Activated naive CD8-positive, alpha-beta T cell treated with anti-CD3 and anti-CD28 coated beads for 36 hours (primary cell): ENCODE measurements around the gene DOLK. TPM values are rescaled to one million over a fixed set of nuclear protein-coding genes. Genes with fewer than 3 reads are reported as not detected.

Source experiments
- DNase-seq: peaks from one replicate; pipeline ENCODE4 v3.0.0; 2021
- H3K27ac Mint-ChIP-seq: one replicate; pipeline ENCODE4 v1.8.0; 2022; ENCODE audit warnings: mild to moderate bottlenecking, moderate library complexity, mixed read lengths
- H3K27me3 Mint-ChIP-seq: one replicate; pipeline ENCODE4 v1.8.0; 2022; ENCODE audit warnings: mild to moderate bottlenecking, mixed read lengths
- H3K36me3 Mint-ChIP-seq: one replicate; pipeline ENCODE4 v1.8.0; 2021; ENCODE audit warnings: mild to moderate bottlenecking, mixed read lengths
- H3K4me1 Mint-ChIP-seq: one replicate; pipeline ENCODE4 v1.8.0; 2021; ENCODE audit warnings: mixed read lengths
- H3K4me3 Mint-ChIP-seq: one replicate; pipeline ENCODE4 v1.8.0; 2022; ENCODE audit warnings: mild to moderate bottlenecking, moderate library complexity, mixed read lengths
- H3K9me3 Mint-ChIP-seq: one replicate; pipeline ENCODE4 v1.8.0; 2022; ENCODE audit warnings: mixed read lengths
- total RNA-seq, 2 experiments: library from RNA; stranded (reverse); gene quantifications; one replicate each; pipeline ENCODE4 v1.2.3, GENCODE V29; 2021

DOLK gene
- total RNA-seq, 2 experiments from 2014 or later: 10.1 to 11.3 TPM

DNA sequence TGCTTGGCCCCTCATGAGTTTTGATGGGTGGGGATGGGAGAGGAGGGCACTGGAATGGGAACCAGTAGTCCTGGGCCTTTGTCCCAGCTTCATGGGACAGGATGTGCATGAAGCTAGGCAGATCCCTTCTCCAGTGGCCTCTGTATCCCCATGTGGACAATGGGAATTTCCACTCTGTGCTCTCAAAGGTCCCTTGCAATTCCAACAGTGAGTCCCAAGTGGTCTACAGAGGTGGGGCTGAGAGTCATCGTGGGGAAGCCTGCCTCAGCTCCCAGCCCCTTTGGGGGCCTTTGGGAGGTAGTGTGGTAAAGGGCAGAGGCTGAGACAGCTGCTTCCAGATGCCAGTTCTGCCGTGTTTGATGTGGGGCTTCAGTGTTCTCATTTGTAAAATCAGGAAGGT is 28.5 kb downstream of the DOLK start:
- H3K4me1 Mint-ChIP-seq: peaks cover 9% of the 10 kb centered on the region

DNA sequence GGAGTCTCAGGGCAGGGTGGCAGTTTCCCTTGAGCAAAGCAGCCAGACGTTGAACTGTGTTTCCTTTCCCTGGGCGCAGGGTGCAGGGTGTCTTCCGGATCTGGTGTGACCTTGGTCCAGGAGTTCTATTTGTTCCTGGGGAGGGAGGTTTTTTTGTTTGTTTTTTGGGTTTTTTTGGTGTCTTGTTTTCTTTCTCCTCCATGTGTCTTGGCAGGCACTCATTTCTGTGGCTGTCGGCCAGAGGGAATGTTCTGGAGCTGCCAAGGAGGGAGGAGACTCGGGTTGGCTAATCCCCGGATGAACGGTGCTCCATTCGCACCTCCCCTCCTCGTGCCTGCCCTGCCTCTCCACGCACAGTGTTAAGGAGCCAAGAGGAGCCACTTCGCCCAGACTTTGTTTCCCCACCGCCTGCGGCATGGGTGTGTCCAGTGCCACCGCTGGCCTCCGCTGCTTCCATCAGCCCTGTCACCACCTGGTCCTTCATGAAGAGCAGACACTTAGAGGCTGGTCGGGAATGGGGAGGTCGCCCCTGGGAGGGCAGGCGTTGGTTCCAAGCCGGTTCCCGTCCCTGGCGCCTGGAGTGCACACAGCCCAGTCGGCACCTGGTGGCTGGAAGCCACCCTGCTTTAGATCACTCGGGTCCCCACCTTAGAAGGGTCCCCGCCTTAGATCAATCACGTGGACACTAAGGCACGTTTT is 30.1 kb downstream of the DOLK start:
- Mint-ChIP-seq H3K36me3 (peaks cover 7% of the 10 kb centered on the region), H3K9me3 (no peaks in the 10 kb centered on the region), H3K27me3 (no peaks in the 10 kb centered on the region), H3K4me1 (peaks cover 25% of the 10 kb centered on the region), H3K27ac (no peak overlapping the region), H3K4me3 (no peak overlapping the region)
- no peak for DNase-seq

More for the DNA sequence above, 28.5 kb downstream of the DOLK start:
- DNase-seq: no peak
- Mint-ChIP-seq H3K27me3 (no peaks in the 10 kb centered on the region), H3K27ac (peak overlapping the region; percentile 19), H3K36me3 (no peaks in the 10 kb centered on the region), H3K9me3 (no peaks in the 10 kb centered on the region), H3K4me3 (no peak overlapping the region)

DNA sequence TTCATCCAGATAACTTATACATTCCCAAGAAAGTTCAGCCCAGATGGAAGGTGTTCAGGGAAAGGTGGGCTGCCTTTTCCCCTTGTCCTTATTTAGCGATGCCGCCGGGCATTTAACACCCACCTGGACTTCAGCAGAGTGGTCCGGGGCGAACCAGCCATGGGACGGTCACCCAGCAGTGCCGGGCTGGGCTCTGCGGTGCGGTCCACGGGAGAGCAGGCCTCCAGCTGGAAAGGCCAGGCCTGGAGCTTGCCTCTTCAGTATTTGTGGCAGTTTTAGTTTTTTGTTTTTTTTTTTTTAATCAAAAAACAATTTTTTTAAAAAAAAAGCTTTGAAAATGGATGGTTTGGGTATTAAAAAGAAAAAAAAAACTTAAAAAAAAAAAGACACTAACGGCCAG is 30.7 kb downstream of the DOLK start:
- DNase-seq: no peak
- Mint-ChIP-seq H3K4me3 (no peak overlapping the region), H3K27ac (no peak overlapping the region), H3K36me3 (peaks cover 9% of the 10 kb centered on the region), H3K9me3 (no peaks in the 10 kb centered on the region), H3K4me1 (peaks cover 31% of the 10 kb centered on the region), H3K27me3 (no peaks in the 10 kb centered on the region)

DNA sequence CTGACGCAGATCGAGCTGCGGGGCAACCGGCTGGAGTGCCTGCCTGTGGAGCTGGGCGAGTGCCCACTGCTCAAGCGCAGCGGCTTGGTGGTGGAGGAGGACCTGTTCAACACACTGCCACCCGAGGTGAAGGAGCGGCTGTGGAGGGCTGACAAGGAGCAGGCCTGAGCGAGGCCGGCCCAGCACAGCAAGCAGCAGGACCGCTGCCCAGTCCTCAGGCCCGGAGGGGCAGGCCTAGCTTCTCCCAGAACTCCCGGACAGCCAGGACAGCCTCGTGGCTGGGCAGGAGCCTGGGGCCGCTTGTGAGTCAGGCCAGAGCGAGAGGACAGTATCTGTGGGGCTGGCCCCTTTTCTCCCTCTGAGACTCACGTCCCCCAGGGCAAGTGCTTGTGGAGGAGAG is 31.2 kb downstream of the DOLK start:
- peaks cover 9% of the 10 kb centered on the region for H3K36me3 Mint-ChIP-seq
- H3K27ac Mint-ChIP-seq: no peak overlapping the region
- peaks cover 36% of the 10 kb centered on the region for H3K4me1 Mint-ChIP-seq
- no peaks in the 10 kb centered on the region for H3K27me3 Mint-ChIP-seq
- no peak for DNase-seq
- H3K4me3 Mint-ChIP-seq: no peak overlapping the region
- H3K9me3 Mint-ChIP-seq: no peaks in the 10 kb centered on the region

DNA sequence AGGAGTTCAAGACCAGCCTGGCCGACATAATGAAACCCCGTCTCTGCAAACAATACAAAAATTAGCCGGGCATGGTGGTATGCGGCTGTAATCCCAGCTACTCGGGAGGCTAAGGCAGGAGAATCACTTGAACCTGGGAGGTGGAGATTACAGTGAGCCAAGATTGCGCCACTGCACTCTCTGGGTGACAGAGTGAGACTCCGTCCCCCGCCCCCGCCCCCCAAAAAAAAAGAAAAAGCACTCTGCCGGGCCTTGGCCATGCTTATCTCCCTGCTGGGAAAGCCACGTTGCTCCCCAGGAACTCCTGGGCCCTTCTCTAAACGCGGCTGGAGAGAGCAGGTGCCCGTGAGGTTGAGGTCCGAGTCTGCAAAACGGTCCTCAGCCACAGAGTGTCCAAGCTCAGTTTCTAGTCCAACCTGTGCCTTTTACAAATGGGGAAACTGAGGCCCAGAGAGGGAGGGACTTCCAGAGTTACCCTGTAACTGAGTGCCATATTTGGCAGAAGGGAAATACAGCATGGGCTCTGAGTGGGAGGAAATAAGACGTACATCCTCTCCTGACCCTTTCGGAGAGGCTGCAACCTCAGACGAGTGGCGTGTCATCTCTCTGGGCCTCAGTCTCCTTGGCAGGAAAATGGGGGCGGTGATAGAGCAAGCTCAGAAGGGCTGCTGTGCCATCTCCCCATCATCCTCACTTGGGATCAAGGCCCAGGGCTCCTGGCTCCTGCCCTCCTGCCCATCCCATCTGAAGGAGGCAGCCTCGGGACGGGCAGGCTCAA is 33.2 kb downstream of the DOLK start:
- no peak for DNase-seq
- H3K4me1 Mint-ChIP-seq: peaks cover 50% of the 10 kb centered on the region

DNA sequence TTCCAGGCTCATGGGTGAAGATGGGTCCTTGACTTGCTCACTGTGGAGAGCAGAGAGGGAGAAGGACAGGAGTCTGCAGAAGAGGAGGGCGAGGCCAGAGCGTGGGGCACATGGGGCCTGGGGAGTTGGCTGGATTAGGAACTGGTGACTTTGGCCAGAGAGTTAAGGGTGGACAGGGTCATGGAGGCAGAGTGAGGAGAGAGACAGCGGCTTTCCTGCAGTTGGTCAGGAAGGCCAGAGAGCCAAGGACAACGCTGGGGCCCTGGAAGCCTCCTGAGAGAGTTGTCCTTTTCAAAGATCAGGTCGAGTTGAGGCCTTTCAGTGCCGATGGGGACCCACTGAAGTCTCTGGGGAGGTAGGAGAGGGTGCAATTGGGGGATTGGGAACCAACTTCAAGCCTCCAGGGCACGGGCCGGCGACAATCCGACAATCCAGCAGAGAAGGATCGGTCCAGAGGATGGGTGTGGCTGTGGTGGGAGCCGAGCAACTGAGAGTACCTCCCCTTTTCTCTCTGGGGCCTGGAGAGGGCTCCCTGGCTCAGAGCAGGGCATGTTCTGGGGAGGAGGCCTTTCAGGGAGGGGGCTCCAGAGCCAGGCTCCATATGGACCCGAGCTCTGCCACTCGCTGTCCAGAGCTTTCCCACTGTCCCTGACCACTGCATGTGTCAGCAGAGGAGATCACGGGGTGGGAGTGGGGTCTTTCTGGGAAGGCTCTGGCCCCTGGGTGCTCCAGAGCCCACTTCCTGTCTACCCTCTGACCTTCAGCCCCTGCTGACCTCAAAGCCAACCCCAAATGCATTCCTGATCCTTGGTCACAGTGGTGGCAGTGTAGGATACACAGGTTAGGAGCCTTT is 34.1 kb downstream of the DOLK start:
- peak overlapping the region; percentile 30 for H3K27ac Mint-ChIP-seq
- H3K9me3 Mint-ChIP-seq: no peaks in the 10 kb centered on the region
- peaks cover 50% of the 10 kb centered on the region for H3K4me1 Mint-ChIP-seq
- peaks cover 22% of the 10 kb centered on the region for H3K36me3 Mint-ChIP-seq
- H3K4me3 Mint-ChIP-seq: no peak overlapping the region
- no peaks in the 10 kb centered on the region for H3K27me3 Mint-ChIP-seq
- no peak for DNase-seq

More for the DNA sequence above, 33.2 kb downstream of the DOLK start:
- Mint-ChIP-seq H3K4me3 (no peak overlapping the region), H3K36me3 (peaks cover 14% of the 10 kb centered on the region), H3K9me3 (no peaks in the 10 kb centered on the region), H3K27ac (no peak overlapping the region), H3K27me3 (no peaks in the 10 kb centered on the region)

DNA sequence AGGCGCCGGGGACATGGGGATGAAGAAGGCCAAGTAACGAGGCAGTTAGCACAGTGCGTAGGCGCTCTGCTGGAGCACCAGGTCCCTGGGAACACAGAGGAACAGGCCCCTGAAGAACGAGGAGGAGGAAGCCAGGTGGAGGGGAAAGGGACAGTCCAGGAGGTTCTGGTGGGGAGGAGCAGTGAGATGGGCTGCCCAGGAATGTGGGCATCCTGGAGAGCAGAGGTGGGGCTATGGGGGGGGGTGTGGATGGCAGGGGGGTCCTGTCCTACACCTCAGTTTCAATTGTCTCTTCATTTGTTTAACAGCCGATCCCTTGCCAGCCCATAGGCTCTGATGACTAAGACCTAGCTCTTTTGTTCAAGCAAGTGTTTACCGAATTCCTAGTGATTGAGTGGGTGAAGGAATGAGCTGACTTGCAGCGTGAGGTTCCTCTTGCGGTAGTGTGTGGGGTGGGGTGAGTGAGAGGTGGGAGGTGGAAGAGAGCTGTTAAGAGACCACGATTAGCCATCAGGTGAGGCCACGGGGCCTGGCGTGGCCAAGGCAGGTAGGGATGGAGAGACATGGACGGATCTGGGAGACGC is 35.0 kb downstream of the DOLK start:
- Mint-ChIP-seq H3K36me3 (peaks cover 29% of the 10 kb centered on the region), H3K9me3 (no peaks in the 10 kb centered on the region), H3K27ac (peak overlapping the region; percentile 30), H3K27me3 (no peaks in the 10 kb centered on the region), H3K4me3 (no peak overlapping the region), H3K4me1 (peaks cover 50% of the 10 kb centered on the region)
- no peak for DNase-seq

DNA sequence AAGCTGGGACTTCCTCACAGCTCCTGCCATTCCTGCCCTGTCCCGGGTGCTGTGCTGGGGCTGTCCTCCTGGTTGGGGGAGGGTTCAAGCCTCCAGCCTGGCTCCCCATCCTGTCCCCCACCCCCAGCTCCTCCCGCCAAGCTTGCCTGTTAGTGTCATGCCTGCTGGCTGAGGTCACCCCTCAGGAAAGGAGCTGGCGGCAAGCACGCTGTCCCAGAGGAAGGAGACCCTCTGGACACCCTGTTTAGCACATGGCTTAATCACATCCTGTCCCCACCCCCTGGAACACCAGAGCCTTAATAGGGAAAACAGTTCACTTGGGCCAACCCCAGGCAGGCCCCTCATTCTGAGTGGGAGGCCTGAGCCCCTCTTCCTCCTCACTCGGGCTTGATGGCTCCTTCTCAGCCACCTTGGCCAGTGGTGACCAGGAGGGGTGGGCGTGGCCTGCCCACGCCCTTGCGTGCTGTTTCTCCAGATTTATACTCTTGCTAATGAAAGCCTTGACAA is 35.8 kb downstream of the DOLK start:
- peaks cover 31% of the 10 kb centered on the region for H3K36me3 Mint-ChIP-seq
- DNase-seq: no peak
- no peak overlapping the region for H3K27ac Mint-ChIP-seq
- H3K9me3 Mint-ChIP-seq: no peaks in the 10 kb centered on the region
- H3K27me3 Mint-ChIP-seq: no peaks in the 10 kb centered on the region
- H3K4me1 Mint-ChIP-seq: peaks cover 52% of the 10 kb centered on the region
- no peak overlapping the region for H3K4me3 Mint-ChIP-seq

DNA sequence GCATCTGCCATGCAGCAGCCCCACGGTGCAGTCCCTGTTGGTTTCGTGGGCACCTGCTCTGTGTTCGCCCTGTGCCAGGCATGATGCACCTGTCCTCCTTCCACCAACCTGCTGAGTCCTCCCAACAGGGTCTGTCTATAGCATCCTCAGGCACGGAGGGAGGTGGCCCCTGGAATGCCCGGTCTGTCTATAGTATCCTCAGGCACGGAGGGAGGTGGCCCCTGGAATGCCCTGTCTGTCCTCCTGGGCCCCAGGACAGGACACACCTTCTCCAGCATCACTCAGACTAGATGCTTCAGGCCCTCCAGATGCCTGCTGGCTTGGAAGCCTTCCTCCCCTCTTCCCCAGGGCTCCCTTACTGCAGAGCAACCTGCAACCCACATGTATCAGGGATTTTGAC is 36.5 kb downstream of the DOLK start:
- Mint-ChIP-seq H3K36me3 (peaks cover 31% of the 10 kb centered on the region), H3K4me1 (peaks cover 55% of the 10 kb centered on the region), H3K4me3 (no peak overlapping the region), H3K27me3 (no peaks in the 10 kb centered on the region), H3K27ac (no peak overlapping the region), H3K9me3 (no peaks in the 10 kb centered on the region)
- no peak for DNase-seq

DNA sequence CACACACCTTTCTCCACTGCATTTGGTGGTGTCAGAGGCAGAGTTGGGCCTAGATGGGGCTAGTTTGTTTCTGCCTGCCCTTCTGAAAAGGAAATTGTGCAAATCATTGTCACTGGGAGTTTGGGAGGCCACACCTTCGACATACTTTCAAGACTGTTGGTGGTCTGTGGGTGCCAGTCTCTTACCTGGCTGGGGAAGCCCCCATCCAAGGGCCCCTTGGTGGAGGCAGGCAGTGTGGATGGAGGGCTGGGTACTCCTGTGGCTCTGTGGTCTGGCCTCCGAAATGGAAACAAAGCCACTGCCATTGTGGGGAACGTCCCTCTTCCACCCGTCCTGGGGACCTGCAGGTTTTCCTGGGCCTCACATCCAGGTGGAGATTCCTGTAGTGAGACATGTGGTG is 37.5 kb downstream of the DOLK start:
- Mint-ChIP-seq H3K27me3 (no peaks in the 10 kb centered on the region), H3K9me3 (no peaks in the 10 kb centered on the region), H3K36me3 (peaks cover 31% of the 10 kb centered on the region), H3K27ac (peak overlapping the region; percentile 72), H3K4me1 (peaks cover 56% of the 10 kb centered on the region), H3K4me3 (peak overlapping the region; percentile 25)
- DNase-seq: no peak

DNA sequence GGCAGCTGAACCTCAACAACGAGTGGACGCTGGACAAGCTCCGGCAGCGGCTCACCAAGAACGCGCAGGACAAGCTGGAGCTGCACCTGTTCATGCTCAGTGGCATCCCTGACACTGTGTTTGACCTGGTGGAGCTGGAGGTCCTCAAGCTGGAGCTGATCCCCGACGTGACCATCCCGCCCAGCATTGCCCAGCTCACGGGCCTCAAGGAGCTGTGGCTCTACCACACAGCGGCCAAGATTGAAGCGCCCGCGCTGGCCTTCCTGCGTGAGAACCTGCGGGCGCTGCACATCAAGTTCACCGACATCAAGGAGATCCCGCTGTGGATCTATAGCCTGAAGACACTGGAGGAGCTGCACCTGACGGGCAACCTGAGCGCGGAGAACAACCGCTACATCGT is 39.0 kb downstream of the DOLK start:
- H3K4me1 Mint-ChIP-seq: peaks cover 55% of the 10 kb centered on the region
- no peak overlapping the region for H3K27ac Mint-ChIP-seq

DNA sequence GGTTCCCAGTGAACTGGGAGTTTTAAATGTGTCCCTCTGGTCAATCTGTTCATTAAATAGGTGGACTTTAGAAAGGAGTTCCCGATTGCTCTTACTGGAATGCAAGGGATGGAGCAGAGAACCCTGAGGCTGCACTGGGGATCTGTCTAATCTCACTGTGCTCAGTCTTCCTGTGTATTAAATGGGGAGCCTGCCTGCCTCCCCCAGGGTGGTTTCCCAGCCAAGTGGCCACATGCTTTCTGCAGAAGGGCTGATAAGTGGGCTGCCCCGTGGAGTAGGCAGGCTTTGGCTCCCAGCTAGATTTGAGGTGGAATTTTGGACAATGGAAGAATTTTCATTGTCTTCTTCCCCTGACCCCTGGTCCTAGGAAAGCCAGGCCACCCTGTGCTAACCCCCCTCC is 40.7 kb downstream of the DOLK start:
- no peak overlapping the region for H3K27ac Mint-ChIP-seq
- H3K36me3 Mint-ChIP-seq: peaks cover 22% of the 10 kb centered on the region
- DNase-seq: no peak
- H3K27me3 Mint-ChIP-seq: no peaks in the 10 kb centered on the region
- no peaks in the 10 kb centered on the region for H3K9me3 Mint-ChIP-seq
- H3K4me1 Mint-ChIP-seq: peaks cover 55% of the 10 kb centered on the region
- no peak overlapping the region for H3K4me3 Mint-ChIP-seq

More for the DNA sequence above, 39.0 kb downstream of the DOLK start:
- Mint-ChIP-seq H3K36me3 (peaks cover 31% of the 10 kb centered on the region), H3K4me3 (no peak overlapping the region), H3K9me3 (no peaks in the 10 kb centered on the region), H3K27me3 (no peaks in the 10 kb centered on the region)
- DNase-seq: no peak

DNA sequence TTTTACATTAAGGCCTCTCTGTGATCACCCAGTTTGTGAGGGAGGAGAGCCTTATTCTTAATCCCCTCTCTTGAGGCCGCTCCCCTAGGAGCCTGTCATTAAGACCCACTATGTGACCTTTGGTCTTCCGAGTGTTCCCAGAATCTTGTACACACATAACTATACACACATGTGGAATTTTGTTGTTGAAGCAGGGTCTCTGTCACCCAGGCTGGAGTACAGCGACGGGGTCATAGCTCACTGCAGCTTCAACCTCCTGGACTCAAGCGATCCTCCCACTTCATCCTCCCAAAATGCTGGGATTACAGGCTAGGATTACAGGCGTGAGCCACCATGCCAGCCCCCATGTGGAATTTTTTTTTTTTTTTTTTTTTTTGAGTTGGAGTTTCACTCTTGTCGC is 41.4 kb downstream of the DOLK start:
- H3K4me1 Mint-ChIP-seq: peaks cover 52% of the 10 kb centered on the region

DNA sequence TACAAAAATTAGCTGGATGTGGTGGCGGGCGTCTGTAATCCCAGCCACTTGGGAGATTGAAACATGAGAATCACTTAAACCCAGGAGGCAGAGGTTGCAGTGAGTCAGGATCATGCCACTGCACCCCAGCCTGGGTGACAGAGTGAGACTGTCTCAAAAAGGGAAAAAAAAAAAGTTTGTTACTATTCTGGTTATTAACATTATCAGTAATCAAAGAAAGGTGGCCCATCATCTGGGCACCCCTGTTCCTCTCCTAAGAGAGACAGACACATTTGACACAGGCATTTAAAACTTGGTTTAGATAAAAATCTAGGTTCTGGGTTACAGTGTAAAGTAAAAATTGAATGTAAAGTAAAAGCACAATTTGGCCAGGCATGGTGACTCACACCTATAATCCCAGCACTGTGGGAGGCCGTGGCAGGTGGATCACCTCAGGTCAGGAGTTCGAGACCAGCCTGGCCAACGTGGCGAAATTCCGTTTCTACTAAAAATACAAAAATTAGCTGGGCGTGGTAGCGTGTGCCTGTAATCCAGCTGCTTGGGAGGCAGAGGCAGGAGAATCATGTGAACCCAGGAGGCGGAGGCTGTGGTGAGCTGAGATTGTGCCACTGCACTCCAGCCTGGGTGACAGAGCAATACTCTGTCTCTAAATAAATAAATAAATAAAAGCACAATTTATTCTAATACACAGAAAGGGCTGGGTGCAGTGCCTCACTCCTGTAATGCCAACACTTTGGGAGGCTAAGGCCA is 43.4 kb downstream of the DOLK start:
- H3K9me3 Mint-ChIP-seq: no peaks in the 10 kb centered on the region
- no peak overlapping the region for H3K4me3 Mint-ChIP-seq
- H3K4me1 Mint-ChIP-seq: peaks cover 57% of the 10 kb centered on the region
- no peaks in the 10 kb centered on the region for H3K27me3 Mint-ChIP-seq
- H3K36me3 Mint-ChIP-seq: peaks cover 19% of the 10 kb centered on the region
- H3K27ac Mint-ChIP-seq: peak overlapping the region; percentile 54
- DNase-seq: no peak

More for the DNA sequence above, 41.4 kb downstream of the DOLK start:
- no peak overlapping the region for H3K27ac Mint-ChIP-seq
- no peaks in the 10 kb centered on the region for H3K9me3 Mint-ChIP-seq
- H3K27me3 Mint-ChIP-seq: no peaks in the 10 kb centered on the region
- H3K4me3 Mint-ChIP-seq: no peak overlapping the region
- peaks cover 22% of the 10 kb centered on the region for H3K36me3 Mint-ChIP-seq
- no peak for DNase-seq
